BE2C (cell line): ENCODE data around the gene GAD1.
A peak's percentile ranks its signal among the peaks of the same experiment; 100 is the strongest.

Source experiments
- DNase-seq: peaks from one replicate; pipeline ENCODE4 v3.0.0-alpha.2; 2020
- H3K27me3 ChIP-seq: fragments of 250-450 bp; sonication (Bioruptor Pico); 2 replicates; pipeline ENCODE4 v1.5.1; 2020; ENCODE audit warnings: mild to moderate bottlenecking
- H3K36me3 ChIP-seq: fragments of 250-450 bp; sonication (Bioruptor Pico); 2 replicates; pipeline ENCODE4 v1.5.1; 2020; ENCODE audit warnings: mild to moderate bottlenecking
- H3K4me1 ChIP-seq: fragments of 250-450 bp; sonication (Bioruptor Pico); 2 replicates; pipeline ENCODE4 v1.5.1; 2020
- H3K4me3 ChIP-seq: 2 replicates; pipeline ENCODE4 v1.5.1; 2011; ENCODE audit warnings: low read depth, low read length
- H3K9me3 ChIP-seq: fragments of 250-450 bp; sonication (Bioruptor Pico); 2 replicates; pipeline ENCODE4 v1.5.1; 2020
- TF ChIP-seq, protein P1 (sequence below): IDR thresholded peaks from 2 replicates; pipeline ENCODE4 v1.5.1; 2012; ENCODE audit warnings: mild to moderate bottlenecking, low read depth, low read length

GAD1 gene

DNA sequence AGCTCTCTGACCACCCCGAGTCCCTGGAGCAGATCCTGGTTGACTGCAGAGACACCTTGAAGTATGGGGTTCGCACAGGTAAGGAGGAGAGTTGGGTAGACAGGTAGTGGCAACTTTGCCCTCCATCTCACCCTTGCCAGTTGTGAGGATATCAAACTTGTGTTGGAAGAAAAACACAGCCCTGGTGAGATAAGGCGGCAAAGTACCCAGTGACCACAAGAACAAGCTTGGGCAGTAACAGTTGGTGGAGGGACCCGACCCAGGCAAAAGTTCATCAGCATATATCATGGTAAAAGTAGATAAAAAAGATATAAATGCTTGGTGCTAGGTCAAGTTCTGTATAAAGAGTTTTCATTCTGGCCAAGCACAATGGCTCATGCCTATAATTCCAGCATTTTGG is 14.4 kb downstream of the GAD1 start:
- Histone ChIP-seq H3K36me3 (no peaks in the 10 kb centered on the region), H3K4me3 (no peak overlapping the region), H3K4me1 (no peaks in the 10 kb centered on the region), H3K9me3 (no peaks in the 10 kb centered on the region), H3K27me3 (no peaks in the 10 kb centered on the region)
- no peak for DNase-seq
- TF ChIP-seq, protein P1, sequence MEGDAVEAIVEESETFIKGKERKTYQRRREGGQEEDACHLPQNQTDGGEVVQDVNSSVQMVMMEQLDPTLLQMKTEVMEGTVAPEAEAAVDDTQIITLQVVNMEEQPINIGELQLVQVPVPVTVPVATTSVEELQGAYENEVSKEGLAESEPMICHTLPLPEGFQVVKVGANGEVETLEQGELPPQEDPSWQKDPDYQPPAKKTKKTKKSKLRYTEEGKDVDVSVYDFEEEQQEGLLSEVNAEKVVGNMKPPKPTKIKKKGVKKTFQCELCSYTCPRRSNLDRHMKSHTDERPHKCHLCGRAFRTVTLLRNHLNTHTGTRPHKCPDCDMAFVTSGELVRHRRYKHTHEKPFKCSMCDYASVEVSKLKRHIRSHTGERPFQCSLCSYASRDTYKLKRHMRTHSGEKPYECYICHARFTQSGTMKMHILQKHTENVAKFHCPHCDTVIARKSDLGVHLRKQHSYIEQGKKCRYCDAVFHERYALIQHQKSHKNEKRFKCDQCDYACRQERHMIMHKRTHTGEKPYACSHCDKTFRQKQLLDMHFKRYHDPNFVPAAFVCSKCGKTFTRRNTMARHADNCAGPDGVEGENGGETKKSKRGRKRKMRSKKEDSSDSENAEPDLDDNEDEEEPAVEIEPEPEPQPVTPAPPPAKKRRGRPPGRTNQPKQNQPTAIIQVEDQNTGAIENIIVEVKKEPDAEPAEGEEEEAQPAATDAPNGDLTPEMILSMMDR: no peak

- no peak for DNase-seq
- Histone ChIP-seq H3K36me3 (no peaks in the 10 kb centered on the region), H3K27me3 (no peaks in the 10 kb centered on the region), H3K4me1 (no peaks in the 10 kb centered on the region), H3K9me3 (no peaks in the 10 kb centered on the region), H3K4me3 (no peak overlapping the region)
- TF ChIP-seq, protein P1: no peak
These were observed 19.3 kb downstream of the GAD1 start for GRCh38 chr2:170836027-170836426.

DNA sequence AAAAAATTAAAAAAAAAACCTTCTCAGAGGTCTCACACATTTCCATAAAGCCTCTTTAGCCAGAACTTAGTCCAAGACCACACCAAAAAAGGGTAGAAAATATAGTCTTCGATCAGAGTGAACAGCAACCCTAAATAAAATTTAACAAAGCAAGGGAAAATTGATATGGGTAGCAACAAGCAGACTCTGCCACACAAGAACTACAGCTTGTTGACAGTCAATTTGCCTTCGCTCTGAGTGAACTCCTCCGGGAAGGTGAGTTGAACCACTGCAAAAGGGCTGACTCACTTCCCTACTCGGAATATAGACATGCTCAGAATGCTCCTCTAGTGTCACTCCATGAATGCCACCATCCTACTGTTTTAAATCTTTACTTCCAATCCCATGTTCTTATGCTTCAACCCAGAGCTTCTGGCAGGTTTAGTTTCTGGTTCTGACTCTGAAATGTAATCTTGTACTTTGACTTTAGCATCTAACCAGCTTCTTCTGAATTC is 24.1 kb downstream of the GAD1 start:
- Histone ChIP-seq H3K9me3 (no peaks in the 10 kb centered on the region), H3K36me3 (no peaks in the 10 kb centered on the region), H3K4me1 (no peaks in the 10 kb centered on the region), H3K27me3 (no peaks in the 10 kb centered on the region), H3K4me3 (no peak overlapping the region)
- TF ChIP-seq, protein P1: no peak
- DNase-seq: no peak

- DNase-seq: no peak
- H3K36me3 ChIP-seq: no peaks in the 10 kb centered on the region
- TF ChIP-seq, protein P1: no peak
- no peaks in the 10 kb centered on the region for H3K4me1 ChIP-seq
- H3K9me3 ChIP-seq: no peaks in the 10 kb centered on the region
- no peaks in the 10 kb centered on the region for H3K27me3 ChIP-seq
- no peak overlapping the region for H3K4me3 ChIP-seq
These were observed 26.1 kb downstream of the GAD1 start for GRCh38 chr2:170842785-170843184.

DNA sequence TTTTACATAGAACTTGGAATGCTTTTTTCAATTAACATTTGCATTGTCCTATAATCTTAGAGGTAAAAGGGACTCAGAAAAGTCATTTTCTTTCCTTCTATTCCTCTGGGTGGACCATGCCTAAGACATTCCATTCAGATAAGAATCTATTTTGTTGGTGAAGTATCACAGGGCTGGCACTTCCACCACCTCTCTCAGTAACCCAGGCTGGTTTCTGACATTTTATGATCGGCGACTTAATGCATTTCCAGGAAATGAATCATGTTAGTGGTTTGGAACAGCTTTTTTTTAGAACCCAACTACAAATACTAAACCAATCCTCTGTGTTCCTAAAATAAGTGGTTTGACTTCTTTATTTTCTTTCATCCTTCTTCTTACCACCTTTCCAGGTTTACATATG is 27.0 kb downstream of the GAD1 start:
- TF ChIP-seq, protein P1: no peak
- no peaks in the 10 kb centered on the region for H3K9me3 ChIP-seq
- H3K4me3 ChIP-seq: no peak overlapping the region
- H3K36me3 ChIP-seq: no peaks in the 10 kb centered on the region
- no peak for DNase-seq
- H3K27me3 ChIP-seq: no peaks in the 10 kb centered on the region
- H3K4me1 ChIP-seq: no peaks in the 10 kb centered on the region

DNA sequence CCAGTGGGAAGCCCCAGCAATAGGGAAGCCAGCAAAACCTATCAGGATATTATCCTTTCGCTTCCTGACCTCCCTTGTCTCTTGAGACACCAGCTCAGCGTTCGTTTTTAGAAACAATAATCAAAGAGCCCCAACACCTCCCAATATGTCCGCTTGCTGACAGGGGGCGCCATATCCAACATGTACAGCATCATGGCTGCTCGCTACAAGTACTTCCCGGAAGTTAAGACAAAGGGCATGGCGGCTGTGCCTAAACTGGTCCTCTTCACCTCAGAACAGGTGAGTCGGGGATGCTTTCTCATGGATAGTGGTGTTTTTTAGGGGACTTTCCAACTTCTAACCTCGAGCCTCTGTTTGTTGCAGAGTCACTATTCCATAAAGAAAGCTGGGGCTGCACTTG is 28.7 kb downstream of the GAD1 start:
- Histone ChIP-seq H3K27me3 (no peaks in the 10 kb centered on the region), H3K9me3 (no peaks in the 10 kb centered on the region), H3K36me3 (no peaks in the 10 kb centered on the region), H3K4me3 (no peak overlapping the region), H3K4me1 (no peaks in the 10 kb centered on the region)
- DNase-seq: peak; percentile 18
- TF ChIP-seq, protein P1: peak; percentile 33
